Measurements from ENCODE around the gene RHOB.

GRCh38 chr2:20433946-20434553 is 12.8 kb upstream of the RHOB start:
- TF ChIP-seq CTCF (IDR thresholded peaks at IDR 0.05) (no peak), POLR2A (IDR thresholded peaks at IDR 0.05) (no peak), POLR2AphosphoS5 (IDR thresholded peaks at IDR 0.05) (no peak)

Data from prostate gland (tissue), 2 donors.